EH (cell line): ENCODE results near the gene HIF1A.

Experiments used
- DNase-seq: peaks from one replicate; pipeline ENCODE4 v3.0.0-alpha.2; 2015; ENCODE audit warnings: low read depth

Gene HIF1A

GRCh38 chr14:61749264-61749663 is 54.0 kb downstream of the HIF1A start:
- peak; percentile 54 for DNase-seq

- DNase-seq = peak; percentile 30
These were observed 54.6 kb downstream of the HIF1A start for GRCh38 chr14:61749867-61750266.

- peak; percentile 90 for DNase-seq
These were observed 55.6 kb downstream of the HIF1A start for GRCh38 chr14:61750708-61751474.

- no peak for DNase-seq
These were observed 56.2 kb downstream of the HIF1A start for GRCh38 chr14:61751475-61751989.

- DNase-seq = peak; percentile 72
These were observed 57.3 kb downstream of the HIF1A start for GRCh38 chr14:61752626-61753025.

GRCh38 chr14:61753631-61754030 is 58.3 kb downstream of the HIF1A start:
- peak; percentile 59 for DNase-seq

GRCh38 chr14:61754627-61755381 is 59.5 kb downstream of the HIF1A start:
- peak; percentile 74 for DNase-seq

- peak; percentile 56 for DNase-seq
These were observed 60.0 kb downstream of the HIF1A start for GRCh38 chr14:61755382-61755742.

GRCh38 chr14:61756135-61756534 is 60.8 kb downstream of the HIF1A start:
- DNase-seq = no peak

- no peak for DNase-seq
These were observed 64.6 kb downstream of the HIF1A start for GRCh38 chr14:61759878-61760277.

- no peak for DNase-seq
These were observed 66.2 kb downstream of the HIF1A start for GRCh38 chr14:61761557-61761956.

GRCh38 chr14:61761959-61762786 is 66.9 kb downstream of the HIF1A start, which contains the start of gene SNAPC1:
Gene SNAPC1 (plus strand): TSS chr14:61762420. CDS start chr14:61762461, 41 bp downstream.
- DNase-seq = peak; percentile 98

- no peak for DNase-seq
These were observed 69.2 kb downstream of the HIF1A start for GRCh38 chr14:61764342-61765122.

- no peak for DNase-seq
These were observed 70.1 kb downstream of the HIF1A start for GRCh38 chr14:61765225-61765943.

GRCh38 chr14:61766151-61766550 is 70.8 kb downstream of the HIF1A start:
- DNase-seq = no peak

GRCh38 chr14:61768240-61768639 is 72.9 kb downstream of the HIF1A start:
- no peak for DNase-seq

- no peak for DNase-seq
These were observed 74.6 kb downstream of the HIF1A start for GRCh38 chr14:61769893-61770292.

GRCh38 chr14:61774861-61775260 is 79.5 kb downstream of the HIF1A start:
- DNase-seq = no peak

GRCh38 chr14:61780125-61780524 is 84.8 kb downstream of the HIF1A start:
- DNase-seq = no peak

GRCh38 chr14:61797309-61797708 is 102.0 kb downstream of the HIF1A start:
- no peak for DNase-seq
